Measurements from ENCODE around the gene URGCP.

The URGCP gene

DNA sequence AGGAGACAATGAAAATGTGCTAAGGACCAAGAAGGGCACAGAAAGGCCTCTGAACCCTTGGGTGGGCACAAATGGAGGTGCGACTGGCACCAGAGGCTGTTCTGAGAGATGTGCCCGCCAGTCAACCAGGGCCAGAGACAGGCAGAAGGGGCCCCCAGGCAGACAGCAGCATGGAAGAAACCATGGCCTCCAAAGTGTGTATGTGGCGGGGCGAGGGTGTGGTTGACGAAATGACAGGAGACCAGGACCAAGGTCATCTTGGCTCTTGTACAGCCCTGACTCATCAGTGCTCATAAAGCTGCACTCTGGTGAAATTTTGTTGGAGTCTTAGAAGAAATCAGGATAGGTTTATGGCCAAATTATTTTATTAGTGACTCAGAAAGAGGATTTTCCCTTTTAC is 33.1 kb downstream of the URGCP start:
- intact Hi-C loops (cut with micrococcal nuclease): no loop called here
- no peaks in the 10 kb centered on the region for H3K27me3 Mint-ChIP-seq
- H3K27ac Mint-ChIP-seq: peak overlapping the region; percentile 40
- H3K36me3 Mint-ChIP-seq (ENCODE audit: low read depth): peaks cover 33% of the 10 kb centered on the region
- H3K9me3 Mint-ChIP-seq: no peaks in the 10 kb centered on the region
- peaks cover 80% of the 10 kb centered on the region for H3K4me1 Mint-ChIP-seq (ENCODE audit: low read depth)
- H3K4me3 Mint-ChIP-seq: no peak overlapping the region

DNA sequence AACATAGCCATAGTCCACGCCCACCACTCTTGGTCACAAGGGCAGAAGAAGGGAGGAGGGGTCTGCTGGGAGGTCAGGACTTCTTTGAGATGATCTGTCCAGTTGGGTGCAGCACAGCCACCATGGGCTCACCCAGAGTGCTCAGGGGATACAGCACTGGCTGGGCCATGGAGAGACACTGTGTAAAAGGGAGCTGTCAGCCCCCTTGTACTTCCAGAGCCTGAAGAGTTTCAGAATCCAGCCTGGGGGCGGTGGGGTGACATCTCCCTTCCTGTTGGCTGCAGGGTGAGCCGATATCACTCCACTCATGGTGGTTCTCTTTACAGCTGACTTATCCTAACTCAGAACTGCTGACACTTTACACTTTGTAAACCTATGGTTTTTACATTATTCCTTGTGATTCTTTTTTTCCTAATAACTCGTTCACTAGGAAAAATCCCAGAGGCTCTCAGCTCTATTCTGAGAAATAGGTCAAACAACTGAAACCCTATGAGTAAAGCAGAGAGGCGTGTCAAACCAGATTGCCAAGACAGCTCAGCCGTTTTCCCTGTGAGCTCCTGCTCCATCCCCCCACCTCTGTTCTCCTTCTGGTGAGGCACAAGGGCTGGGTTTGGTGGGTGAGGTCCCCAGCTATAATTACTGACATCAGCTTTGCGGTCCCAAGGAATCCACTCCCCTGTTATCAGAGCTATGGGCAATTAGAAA is 33.8 kb downstream of the URGCP start:
- peaks cover 83% of the 10 kb centered on the region for H3K4me1 Mint-ChIP-seq (ENCODE audit: low read depth)
- intact Hi-C loops (cut with micrococcal nuclease): no loop called here

GRCh38 chr7:43871064-43871463 is 35.3 kb downstream of the URGCP start:
- peaks cover 27% of the 10 kb centered on the region for H3K36me3 Mint-ChIP-seq (ENCODE audit: low read depth)
- H3K27ac Mint-ChIP-seq: no peak overlapping the region
- H3K9me3 Mint-ChIP-seq: no peaks in the 10 kb centered on the region
- intact Hi-C loops (cut with micrococcal nuclease): loop anchor here (2.0 kb wide), 1 partner anchor 56 kb away; the partner anchor contains the start of gene UBE2D4
- peaks cover 68% of the 10 kb centered on the region for H3K4me1 Mint-ChIP-seq (ENCODE audit: low read depth)
- H3K27me3 Mint-ChIP-seq: no peaks in the 10 kb centered on the region
- H3K4me3 Mint-ChIP-seq: no peak overlapping the region

More for the DNA sequence above, 33.8 kb downstream of the URGCP start:
- H3K27me3 Mint-ChIP-seq: no peaks in the 10 kb centered on the region
- H3K4me3 Mint-ChIP-seq: no peak overlapping the region
- H3K36me3 Mint-ChIP-seq (ENCODE audit: low read depth): peaks cover 26% of the 10 kb centered on the region
- H3K9me3 Mint-ChIP-seq: no peaks in the 10 kb centered on the region
- peak overlapping the region; percentile 40 for H3K27ac Mint-ChIP-seq

DNA sequence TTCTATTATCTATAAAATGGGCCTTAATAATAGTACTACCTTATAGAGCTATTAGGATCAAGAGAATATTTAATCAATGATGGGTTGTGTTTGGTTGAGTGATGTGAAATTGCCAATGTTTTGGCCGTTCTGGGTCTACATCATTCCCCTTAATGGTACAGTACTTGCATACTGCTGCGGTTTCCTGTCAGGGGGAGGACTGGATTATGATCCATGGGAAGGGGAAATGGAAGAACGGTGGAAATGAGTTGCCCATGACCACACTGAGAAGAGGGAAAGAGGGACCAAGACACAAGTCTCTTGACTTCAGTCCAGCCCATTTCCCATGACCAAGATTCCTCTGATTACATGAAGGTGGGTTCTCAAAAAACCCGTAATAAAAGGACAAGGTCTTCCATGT is 36.1 kb downstream of the URGCP start:
- Mint-ChIP-seq H3K9me3 (no peaks in the 10 kb centered on the region), H3K4me3 (peak overlapping the region; percentile 83), H3K27ac (peak overlapping the region; percentile 98), H3K27me3 (no peaks in the 10 kb centered on the region), H3K36me3 (ENCODE audit: low read depth) (peaks cover 32% of the 10 kb centered on the region), H3K4me1 (ENCODE audit: low read depth) (peaks cover 61% of the 10 kb centered on the region)
- intact Hi-C loops (cut with micrococcal nuclease): loop anchor here (2.0 kb wide), 1 partner anchor 56 kb away; the partner anchor contains the start of gene UBE2D4

DNA sequence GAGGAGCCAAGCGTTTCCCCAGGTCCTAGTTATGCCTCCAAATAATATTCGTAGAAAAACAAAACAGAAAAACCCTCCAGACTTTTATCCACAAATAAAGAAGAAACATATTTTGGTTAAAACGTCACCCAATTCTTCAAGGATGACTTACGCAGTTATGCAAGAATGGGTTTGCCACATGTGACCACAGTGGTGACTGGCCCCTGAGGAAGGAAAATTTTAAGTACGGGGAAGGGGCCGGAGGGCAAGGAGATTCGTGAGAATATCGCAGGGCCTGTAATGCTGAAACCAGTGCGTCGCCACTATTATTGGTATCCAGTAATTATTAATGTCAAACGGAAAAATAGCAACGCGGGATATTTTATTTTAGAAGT is 36.5 kb downstream of the URGCP start:
- peaks cover 32% of the 10 kb centered on the region for H3K36me3 Mint-ChIP-seq (ENCODE audit: low read depth)
- no peaks in the 10 kb centered on the region for H3K9me3 Mint-ChIP-seq
- intact Hi-C loops (cut with micrococcal nuclease): loop anchor here (2.0 kb wide), 1 partner anchor 57 kb away; the partner anchor contains the start of gene UBE2D4
- peaks cover 56% of the 10 kb centered on the region for H3K4me1 Mint-ChIP-seq (ENCODE audit: low read depth)
- H3K27ac Mint-ChIP-seq: peak overlapping the region; percentile 98
- H3K4me3 Mint-ChIP-seq: peak overlapping the region; percentile 83
- H3K27me3 Mint-ChIP-seq: no peaks in the 10 kb centered on the region

GRCh38 chr7:43869006-43869866 is 37.2 kb downstream of the URGCP start, which contains the start of gene MRPS24:
MRPS24 (minus strand) TSS chr7:43869517; CDS start chr7:43869495, 22 bp downstream.
- intact Hi-C loops (cut with micrococcal nuclease): no loop called here
- Mint-ChIP-seq H3K27ac (peak within 1 kb of the TSS; percentile 98), H3K9me3 (no peaks in the 10 kb centered on the region)

GRCh38 chr7:43868681-43869005 is 37.8 kb downstream of the URGCP start:
- Mint-ChIP-seq H3K27ac (peak overlapping the region; percentile 98), H3K4me3 (peak overlapping the region; percentile 83), H3K9me3 (no peaks in the 10 kb centered on the region), H3K4me1 (ENCODE audit: low read depth) (peaks cover 45% of the 10 kb centered on the region), H3K27me3 (no peaks in the 10 kb centered on the region), H3K36me3 (ENCODE audit: low read depth) (peaks cover 27% of the 10 kb centered on the region)
- intact Hi-C loops (cut with micrococcal nuclease): no loop called here

More at GRCh38 chr7:43869006-43869866, 37.2 kb downstream of the URGCP start, which contains the start of gene MRPS24:
- no peaks in the 10 kb centered on the region for H3K27me3 Mint-ChIP-seq
- H3K4me1 Mint-ChIP-seq (ENCODE audit: low read depth): peaks cover 51% of the 10 kb centered on the region
- H3K4me3 Mint-ChIP-seq: peak within 1 kb of the TSS; percentile 83
- H3K36me3 Mint-ChIP-seq (ENCODE audit: low read depth): peaks cover 27% of the 10 kb centered on the region

GRCh38 chr7:43868181-43868580 is 38.2 kb downstream of the URGCP start:
- peaks cover 27% of the 10 kb centered on the region for H3K36me3 Mint-ChIP-seq (ENCODE audit: low read depth)
- no peak overlapping the region for H3K4me3 Mint-ChIP-seq
- no peaks in the 10 kb centered on the region for H3K9me3 Mint-ChIP-seq
- intact Hi-C loops (cut with micrococcal nuclease): no loop called here
- no peaks in the 10 kb centered on the region for H3K27me3 Mint-ChIP-seq
- H3K27ac Mint-ChIP-seq: peak overlapping the region; percentile 98
- H3K4me1 Mint-ChIP-seq (ENCODE audit: low read depth): peaks cover 40% of the 10 kb centered on the region

- H3K27me3 Mint-ChIP-seq: peaks cover 1% of the 10 kb centered on the region
- H3K4me3 Mint-ChIP-seq: no peak overlapping the region
- no peak overlapping the region for H3K27ac Mint-ChIP-seq
- H3K4me1 Mint-ChIP-seq (ENCODE audit: low read depth): peaks cover 18% of the 10 kb centered on the region
- H3K36me3 Mint-ChIP-seq (ENCODE audit: low read depth): peaks cover 27% of the 10 kb centered on the region
- intact Hi-C loops (cut with micrococcal nuclease): no loop called here
- H3K9me3 Mint-ChIP-seq: no peaks in the 10 kb centered on the region
Observed at GRCh38 chr7:43865277-43865676, 41.1 kb downstream of the URGCP start.

DNA sequence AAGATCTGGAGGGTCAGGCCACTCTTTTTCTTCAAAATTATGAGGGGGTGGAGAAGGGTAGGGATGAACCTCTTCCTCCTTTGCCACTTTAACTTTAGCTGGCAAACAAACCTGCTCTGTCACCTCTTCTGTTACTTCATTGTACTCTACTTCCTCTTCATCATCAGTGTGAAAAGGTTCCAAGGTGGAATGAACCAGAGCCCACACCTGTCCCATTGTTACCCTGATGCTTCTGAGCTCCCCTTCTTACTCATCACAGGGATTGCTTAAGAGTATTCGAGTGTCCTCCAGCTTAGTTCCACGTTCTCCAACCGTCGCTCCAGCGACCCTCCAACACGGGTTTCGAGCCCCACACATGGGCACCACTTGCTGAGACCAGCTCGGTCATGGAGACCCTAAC is 42.3 kb downstream of the URGCP start:
- no peak overlapping the region for H3K27ac Mint-ChIP-seq
- H3K27me3 Mint-ChIP-seq: peaks cover 1% of the 10 kb centered on the region
- H3K9me3 Mint-ChIP-seq: no peaks in the 10 kb centered on the region
- intact Hi-C loops (cut with micrococcal nuclease): no loop called here
- peaks cover 10% of the 10 kb centered on the region for H3K4me1 Mint-ChIP-seq (ENCODE audit: low read depth)
- peaks cover 27% of the 10 kb centered on the region for H3K36me3 Mint-ChIP-seq (ENCODE audit: low read depth)
- no peak overlapping the region for H3K4me3 Mint-ChIP-seq

DNA sequence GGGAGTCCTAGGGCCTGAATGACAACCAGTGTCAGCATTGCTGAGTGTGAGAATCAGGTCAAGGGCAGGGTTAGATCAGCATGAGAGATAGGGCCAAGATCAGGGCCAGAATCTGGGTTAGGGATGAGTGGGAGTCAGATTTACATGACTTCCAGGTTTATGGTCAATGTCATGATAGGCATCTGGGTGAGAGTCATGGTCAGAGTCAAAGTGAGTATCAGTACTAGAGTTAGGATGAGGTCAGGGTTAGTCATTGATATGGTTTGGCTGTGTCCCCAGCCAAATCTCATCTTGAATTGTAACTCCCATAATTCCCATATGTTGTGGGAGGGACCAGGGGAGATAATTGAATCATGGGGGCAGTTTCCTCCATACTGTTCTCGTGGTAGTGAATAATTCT is 49.4 kb downstream of the URGCP start:
- no peaks in the 10 kb centered on the region for H3K4me1 Mint-ChIP-seq (ENCODE audit: low read depth)
- no peaks in the 10 kb centered on the region for H3K9me3 Mint-ChIP-seq

GRCh38 chr7:43856316-43856715 is 50.1 kb downstream of the URGCP start:
- no peaks in the 10 kb centered on the region for H3K36me3 Mint-ChIP-seq (ENCODE audit: low read depth)
- no peak overlapping the region for H3K27ac Mint-ChIP-seq
- H3K4me1 Mint-ChIP-seq (ENCODE audit: low read depth): no peaks in the 10 kb centered on the region
- no peak overlapping the region for H3K4me3 Mint-ChIP-seq
- H3K9me3 Mint-ChIP-seq: no peaks in the 10 kb centered on the region
- H3K27me3 Mint-ChIP-seq: peaks cover 12% of the 10 kb centered on the region
- intact Hi-C loops (cut with micrococcal nuclease): no loop called here

More for the DNA sequence above, 49.4 kb downstream of the URGCP start:
- Mint-ChIP-seq H3K27me3 (peaks cover 8% of the 10 kb centered on the region), H3K36me3 (ENCODE audit: low read depth) (no peaks in the 10 kb centered on the region), H3K27ac (no peak overlapping the region), H3K4me3 (no peak overlapping the region)
- intact Hi-C loops (cut with micrococcal nuclease): no loop called here

DNA sequence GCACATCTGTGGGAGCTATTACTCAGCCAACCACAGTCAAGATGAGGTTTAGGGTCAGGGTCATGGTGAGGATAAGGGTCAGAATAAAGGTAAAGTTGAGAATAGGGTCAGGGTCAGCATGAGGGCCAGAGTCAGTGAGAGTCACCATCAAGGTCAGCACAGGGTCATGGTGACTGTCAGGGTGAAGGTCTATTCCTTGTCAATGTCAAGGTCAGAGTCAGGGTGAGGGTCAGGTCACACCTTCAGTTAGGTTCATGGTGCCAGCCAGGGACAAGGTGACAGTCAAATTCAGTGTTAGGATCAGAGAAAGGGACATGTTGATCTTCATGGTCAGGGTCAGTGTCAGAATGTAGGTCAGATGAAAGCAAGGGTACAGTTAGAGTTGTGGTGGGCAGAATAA is 51.2 kb downstream of the URGCP start:
- Mint-ChIP-seq H3K9me3 (no peaks in the 10 kb centered on the region), H3K4me3 (no peak overlapping the region), H3K36me3 (ENCODE audit: low read depth) (no peaks in the 10 kb centered on the region), H3K27ac (no peak overlapping the region), H3K4me1 (ENCODE audit: low read depth) (no peaks in the 10 kb centered on the region), H3K27me3 (peaks cover 14% of the 10 kb centered on the region)
- intact Hi-C loops (cut with micrococcal nuclease): no loop called here

- Mint-ChIP-seq H3K4me1 (ENCODE audit: low read depth) (no peaks in the 10 kb centered on the region), H3K36me3 (ENCODE audit: low read depth) (no peaks in the 10 kb centered on the region), H3K9me3 (no peaks in the 10 kb centered on the region), H3K27me3 (peaks cover 25% of the 10 kb centered on the region), H3K4me3 (no peak overlapping the region), H3K27ac (no peak overlapping the region)
- intact Hi-C loops (cut with micrococcal nuclease): no loop called here
Observed at GRCh38 chr7:43851805-43852204, 54.6 kb downstream of the URGCP start.

All from dendritic cell treated with granulocyte-macrophage colony-stimulating factor and Interleukin-4, amounts not matched to agents 40 ng/mL and 50 ng/mL, for 4 days (primary cell).